NCI-H2227 treated with DMSO at 0.1 percent for 48 hours (cell line): ENCODE data around the gene EWSR1.
"Not testable (repeated sequence)": the region's sequence is repeated elsewhere in the genome, so short reads cannot be mapped to it uniquely, and the experiment has no call there.

ENCODE experiments used
- DNase-seq: peaks from one replicate; lab custom pipeline; 2025; lab: John Stamatoyannopoulos, UW

The EWSR1 gene

DNA sequence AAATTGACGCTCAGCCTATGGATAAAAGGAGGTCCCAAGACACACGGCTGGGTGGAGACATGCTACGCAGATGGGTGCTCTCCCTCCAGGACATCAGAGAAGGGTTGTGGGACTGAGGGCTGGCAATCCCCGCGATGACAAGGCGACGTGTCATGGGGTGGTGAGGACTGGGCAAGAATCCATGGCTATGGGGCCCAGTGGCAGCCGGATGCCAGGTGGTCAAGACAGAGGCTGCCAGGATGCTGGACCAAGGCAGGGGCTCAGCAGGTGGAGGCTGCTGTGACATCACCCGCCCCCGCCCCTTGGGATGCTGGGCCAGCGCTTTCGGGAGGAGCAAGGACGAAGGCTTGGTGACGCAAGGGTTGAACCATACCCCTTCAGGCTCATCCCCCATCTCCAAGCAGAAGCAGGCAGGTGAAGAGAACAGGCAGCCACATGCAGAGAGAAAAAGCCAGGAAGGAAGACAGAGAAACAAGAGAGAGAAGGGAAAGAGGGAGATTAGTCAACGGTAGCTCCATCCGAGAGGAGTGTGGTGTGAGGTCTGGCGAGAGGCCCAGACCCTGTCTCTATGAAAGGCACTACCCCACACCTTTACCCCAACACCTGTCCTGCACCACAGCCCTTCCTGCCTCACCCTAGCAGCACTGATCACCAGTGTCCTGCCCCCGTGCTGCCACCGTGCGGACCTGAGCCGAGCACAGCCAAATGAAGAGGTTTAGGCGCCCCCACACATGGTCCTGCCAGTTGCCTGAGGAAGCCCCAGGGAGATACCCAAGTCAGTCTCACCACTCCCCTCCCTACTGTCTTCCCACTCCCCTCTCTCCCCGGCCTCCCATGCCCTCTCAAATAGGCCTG is 71.5 kb downstream of the EWSR1 start:
- DNase-seq, result no peak

DNA sequence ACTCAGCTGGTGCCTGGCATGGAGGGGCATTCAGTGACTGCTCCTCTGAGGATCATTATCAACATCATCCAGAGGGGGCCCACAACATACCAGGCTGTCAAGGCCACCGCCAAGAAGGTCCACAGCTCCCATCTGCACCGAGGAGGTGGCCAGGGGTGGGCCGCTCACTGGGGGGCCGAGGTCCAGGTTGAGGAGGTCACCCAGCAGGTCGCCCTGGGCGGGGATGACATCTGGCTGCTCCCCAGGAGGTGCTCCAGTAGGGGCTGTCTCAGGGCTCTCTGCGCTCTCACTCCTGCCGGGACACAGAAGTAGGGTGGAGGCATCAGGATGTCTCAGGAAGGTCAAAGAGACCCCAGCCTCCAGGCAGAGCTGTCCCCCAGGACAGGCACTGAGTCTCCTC is 72.5 kb downstream of the EWSR1 start:
- no peak for DNase-seq

DNA sequence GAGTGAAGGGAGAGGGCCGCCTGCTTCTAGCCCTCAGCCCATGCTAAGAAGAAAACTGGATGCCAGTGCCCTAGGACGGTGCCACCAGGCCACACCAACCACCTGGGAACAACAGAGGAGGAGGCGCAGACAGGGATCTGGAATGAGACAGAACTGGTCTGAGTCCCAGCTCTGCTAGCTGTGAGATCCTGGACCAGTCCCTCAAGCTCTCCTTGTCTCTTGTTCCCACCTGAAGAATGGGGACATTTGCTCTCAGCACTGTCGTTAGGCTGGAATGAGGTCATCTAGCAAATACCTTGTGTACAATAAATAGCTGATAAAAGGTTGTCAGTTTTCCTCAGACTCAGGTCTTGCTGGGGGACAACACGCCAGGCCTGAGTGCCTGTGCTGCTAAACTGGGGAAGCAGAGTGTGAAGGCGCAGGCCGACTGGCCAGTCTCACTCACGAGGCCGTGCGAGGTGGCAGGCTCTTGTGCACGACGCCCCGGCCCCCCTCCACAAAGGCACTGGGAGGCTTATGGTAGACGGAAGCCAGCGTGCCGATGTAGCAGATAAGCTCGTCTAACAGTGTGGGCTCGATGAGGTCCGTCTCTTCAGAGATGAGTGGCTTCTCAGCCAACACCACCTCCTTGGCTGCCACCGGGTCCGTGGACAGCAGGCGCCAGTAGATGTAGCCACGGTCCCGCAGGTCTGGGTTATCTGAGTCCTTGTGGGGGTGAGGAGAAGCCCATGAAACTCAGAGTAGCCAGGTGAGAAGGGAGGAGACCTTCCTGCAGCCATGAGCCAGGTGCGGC is 73.2 kb downstream of the EWSR1 start:
- DNase-seq, result no peak

GRCh38 chr22:29341849-29342127 is 73.7 kb downstream of the EWSR1 start:
- no peak for DNase-seq

DNA sequence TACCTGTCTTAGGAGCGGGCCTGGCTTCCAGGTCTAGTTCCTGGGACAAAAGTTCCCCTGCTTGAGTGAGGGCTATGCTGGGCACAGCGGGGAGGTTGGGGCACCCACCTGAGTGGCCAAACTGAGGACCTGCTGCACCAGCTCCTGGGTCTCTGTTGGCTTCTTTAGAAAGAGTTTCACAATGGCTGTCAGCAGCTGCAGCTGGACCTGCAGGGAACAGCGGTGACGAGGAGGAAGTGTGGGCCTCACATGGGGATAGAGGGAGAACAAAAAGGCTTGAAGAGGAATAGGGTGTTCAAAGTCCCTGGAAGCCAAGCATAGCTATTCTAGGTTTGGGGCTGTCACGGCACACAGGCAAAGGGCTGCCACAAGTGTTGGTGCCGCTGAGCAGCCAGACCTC is 74.1 kb downstream of the EWSR1 start:
- DNase-seq, result no peak

DNA sequence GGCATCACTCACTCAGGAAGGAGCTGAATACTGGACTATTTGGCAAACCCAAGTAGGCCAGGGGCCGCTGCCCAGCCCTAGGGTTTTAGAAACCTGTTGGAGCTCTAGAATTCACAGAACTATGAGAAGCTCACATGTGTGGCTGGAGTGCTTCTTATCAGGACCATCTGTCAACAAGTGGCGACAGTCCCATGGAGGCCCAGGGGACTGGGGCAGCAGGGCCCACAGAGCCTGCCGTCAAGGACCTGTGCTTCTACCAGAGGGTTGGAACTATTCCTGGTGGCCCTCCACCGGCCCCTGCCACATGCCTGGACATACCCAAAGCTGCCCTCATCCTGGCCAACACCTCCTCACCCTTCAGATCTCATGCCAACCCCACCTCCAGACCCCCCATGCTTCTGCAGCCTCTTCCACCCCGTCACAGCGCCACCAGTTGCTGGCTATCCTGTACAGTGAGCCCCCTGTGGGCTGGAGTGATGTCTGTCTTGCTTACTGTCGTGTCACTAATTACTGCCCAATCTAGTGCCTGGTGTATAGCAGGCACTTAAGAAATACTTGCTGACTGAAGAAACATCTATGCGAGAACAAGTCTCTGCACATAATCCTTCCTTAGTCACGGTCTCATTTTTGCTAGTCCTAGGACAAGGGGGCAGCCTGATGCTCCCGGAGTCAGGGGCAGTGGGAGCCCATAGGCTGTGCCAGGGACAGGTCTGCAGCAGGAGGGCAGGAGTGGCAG is 74.7 kb downstream of the EWSR1 start:
- DNase-seq, result no peak

DNA sequence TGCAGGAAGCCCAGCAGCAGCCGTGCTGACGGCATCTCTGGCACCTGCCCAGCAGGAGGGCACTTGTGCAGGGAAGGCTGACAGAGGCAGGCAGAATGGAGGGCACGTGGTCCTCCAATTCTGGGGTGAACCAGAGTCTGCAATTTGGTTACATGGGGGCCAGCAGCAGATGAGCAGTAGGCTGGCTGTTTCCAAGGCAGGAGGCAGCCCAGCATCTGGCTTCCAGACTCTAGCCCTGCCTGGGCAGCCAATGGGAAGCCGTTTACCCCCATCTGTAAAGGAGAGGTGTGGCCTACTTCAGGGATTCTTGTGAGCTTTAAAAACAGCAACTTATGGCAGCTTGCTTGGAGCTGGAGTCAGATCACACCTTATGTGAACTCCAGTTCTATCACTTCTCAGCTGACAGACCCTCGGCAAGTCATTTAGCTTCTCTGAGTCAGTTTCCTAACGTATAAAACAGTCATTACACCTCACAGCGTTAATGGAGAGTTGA is 75.3 kb downstream of the EWSR1 start:
- peak; percentile 18 for DNase-seq

DNA sequence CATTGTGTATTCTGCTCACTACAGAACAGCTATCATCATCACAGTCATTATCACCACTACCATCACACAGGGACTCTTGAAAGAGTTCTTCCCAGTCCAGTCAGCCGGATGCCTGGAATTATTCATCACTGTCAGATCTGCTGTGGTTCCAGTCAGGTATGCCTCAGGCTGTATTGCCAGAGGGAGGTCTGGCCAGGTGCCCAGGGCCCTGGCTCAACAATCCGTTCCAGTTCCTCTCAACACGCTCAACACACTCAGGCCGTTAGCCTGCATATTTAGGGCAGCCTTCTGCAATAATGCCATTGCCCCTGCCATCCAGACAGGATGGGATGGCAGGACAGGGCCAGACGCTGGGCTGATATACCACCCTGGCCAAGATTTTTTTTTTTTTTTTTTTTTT is 76.1 kb downstream of the EWSR1 start:
- peak; percentile 56 for DNase-seq

- DNase-seq, result not testable (repeated sequence)
These were observed 76.8 kb downstream of the EWSR1 start for GRCh38 chr22:29344889-29345288.

DNA sequence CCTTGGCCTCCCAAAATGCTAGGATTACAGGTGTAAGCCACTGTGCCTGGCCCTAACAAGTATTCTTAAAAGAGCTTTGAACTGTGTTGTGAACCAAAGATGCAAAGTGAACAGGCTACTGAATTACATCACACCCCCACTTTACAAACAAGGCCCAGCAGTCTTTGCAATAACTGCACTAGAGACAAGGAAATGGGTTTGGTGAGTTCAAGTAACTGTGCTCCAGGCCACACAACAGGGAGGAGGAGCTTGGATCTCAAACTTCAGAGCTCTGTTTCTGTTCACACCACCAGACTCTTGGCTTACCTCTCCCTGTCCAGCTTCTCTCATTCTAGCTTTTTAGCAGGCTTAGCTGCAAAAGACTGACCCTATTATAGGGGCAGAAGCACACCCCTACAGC is 77.9 kb downstream of the EWSR1 start:
- no peak for DNase-seq

DNA sequence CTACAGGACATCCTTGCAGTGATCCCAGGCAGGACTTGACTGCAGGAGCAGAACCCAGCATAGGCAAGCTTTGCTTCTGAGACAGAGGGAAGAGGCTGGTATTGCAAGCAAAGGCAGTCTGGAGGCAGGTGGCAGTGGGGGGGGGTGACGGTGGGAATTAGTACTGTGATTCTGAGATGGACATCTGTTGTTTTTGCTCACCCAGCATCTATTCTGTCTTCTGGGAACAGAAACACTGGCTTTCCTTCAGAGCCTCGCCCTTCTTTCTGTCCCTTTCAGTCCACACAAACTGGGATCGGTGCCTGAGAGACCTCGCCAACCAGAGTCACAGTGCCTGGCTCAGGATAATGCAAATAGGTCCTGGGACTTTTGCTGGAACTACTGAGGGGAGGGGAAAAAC is 78.6 kb downstream of the EWSR1 start:
- DNase-seq, result no peak

GRCh38 chr22:29348041-29348440 is 80.0 kb downstream of the EWSR1 start:
- no peak for DNase-seq

DNA sequence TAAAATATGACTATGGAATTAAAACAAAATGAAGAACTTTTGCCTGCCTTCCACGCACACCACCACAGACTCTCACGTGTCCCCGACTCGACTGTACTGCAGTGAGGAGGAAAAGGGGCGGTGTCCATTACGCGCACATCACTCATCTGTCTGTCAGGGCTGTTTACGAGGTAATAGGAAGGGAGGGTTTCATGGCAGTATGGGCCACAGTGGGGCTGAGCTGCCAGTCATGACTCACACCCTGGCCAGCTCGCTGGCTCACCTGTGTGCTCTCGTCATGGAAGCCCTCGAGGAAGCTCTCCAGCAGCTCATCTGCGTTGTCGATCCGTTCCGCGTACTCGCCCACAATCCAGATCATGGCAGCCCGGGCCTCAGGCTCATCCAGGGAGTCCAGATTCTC is 80.9 kb downstream of the EWSR1 start:
- no peak for DNase-seq
